DOHH2 (cell line): ENCODE measurements around the gene AIFM1.

Source experiments
- H3F3A ChIP-seq: fragments of 200-600 bp; sonication (generic), shearing (Covaris generic); 2 replicates; pipeline ENCODE4 v1.6.0; 2016; ENCODE audit warnings: antibody characterized with exemption, mild to moderate bottlenecking; ENCODE audit not compliant: control insufficient read depth, insufficient read depth
- H3K27ac ChIP-seq: fragments of 200-600 bp; sonication (generic); 2 replicates; pipeline ENCODE4 v1.5.1; 2014; ENCODE audit warnings: low read depth, mild to moderate bottlenecking, low read length, moderate library complexity
- H3K27me3 ChIP-seq: fragments of 200-600 bp; sonication (generic); 2 replicates; pipeline ENCODE4 v1.6.1; 2014; ENCODE audit warnings: mild to moderate bottlenecking, low read length, mixed read lengths; ENCODE audit not compliant: control insufficient read depth
- H3K36me3 ChIP-seq: fragments of 200-600 bp; sonication (generic); 2 replicates; pipeline ENCODE4 v1.6.1; 2014; ENCODE audit warnings: mild to moderate bottlenecking, low read length, moderate library complexity, mixed read lengths; ENCODE audit not compliant: control insufficient read depth
- H3K4me1 ChIP-seq: fragments of 200-600 bp; sonication (generic); 2 replicates; pipeline ENCODE4 v1.6.1; 2014; ENCODE audit warnings: mild to moderate bottlenecking, low read length, mixed read lengths; ENCODE audit not compliant: control insufficient read depth
- H3K4me2 ChIP-seq: fragments of 200-600 bp; sonication (generic); 2 replicates; pipeline ENCODE4 v1.6.0; 2014; ENCODE audit warnings: mild to moderate bottlenecking, low read length, moderate library complexity
- H3K4me3 ChIP-seq: fragments of 200-600 bp; sonication (generic); 2 replicates; pipeline ENCODE4 v1.5.1; 2014; ENCODE audit warnings: mild to moderate bottlenecking, low read length, mixed read lengths
- H3K79me2 ChIP-seq: fragments of 200-600 bp; sonication (generic); 2 replicates; pipeline ENCODE4 v1.6.1; 2014; ENCODE audit warnings: mild to moderate bottlenecking, low read length, mixed read lengths; ENCODE audit not compliant: control insufficient read depth
- H3K9me2 ChIP-seq: fragments of 200-600 bp; sonication (generic); replicated peaks from 2 replicates; pipeline ENCODE4 v1.6.1; 2014; ENCODE audit warnings: mild to moderate bottlenecking, low read length, mixed read lengths; ENCODE audit not compliant: control insufficient read depth
- H3K9me3 ChIP-seq: fragments of 200-600 bp; sonication (generic); 2 replicates; pipeline ENCODE4 v1.6.1; 2014; ENCODE audit warnings: antibody characterized with exemption, low read length, mixed read lengths; ENCODE audit not compliant: control insufficient read depth, insufficient read depth
- H4K20me1 ChIP-seq: fragments of 200-600 bp; sonication (generic); 2 replicates; pipeline ENCODE4 v1.6.0; 2014; ENCODE audit warnings: low read depth, mild to moderate bottlenecking, antibody characterized with exemption, low read length, moderate library complexity; ENCODE audit not compliant: control insufficient read depth, insufficient read depth
- CTCF ChIP-seq: fragments of 200-600 bp; sonication (generic); IDR thresholded peaks from one replicate; pipeline ENCODE4 v1.5.1; 2014; ENCODE audit warnings: antibody characterized with exemption, mild to moderate bottlenecking, low read depth, low read length; ENCODE audit not compliant: poor library complexity, severe bottlenecking
- EZH2phosphoT487 ChIP-seq: fragments of 200-600 bp; sonication (generic); IDR thresholded peaks from 2 replicates; pipeline ENCODE4 v1.6.1; 2017; ENCODE audit warnings: borderline replicate concordance, mild to moderate bottlenecking, antibody characterized with exemption, low read length, moderate library complexity, mixed read lengths

The AIFM1 gene

GRCh38 chrX:130171446-130172126 lies 5.9 kb upstream of the AIFM1 start, which contains the start of gene RAB33A:
RAB33A (plus strand) TSS chrX:130171962; CDS start chrX:130172063, 101 bp downstream.
- Histone ChIP-seq H3K36me3 (peaks cover 35% of the 10 kb centered on the region), H3K4me2 (peak within 1 kb of the TSS; percentile 94), H3K79me2 (peaks cover 71% of the 10 kb centered on the region), H3K4me1 (peaks cover 56% of the 10 kb centered on the region), H3F3A (peaks cover 11% of the 10 kb centered on the region; the same call in 1 of the 2 replicates), H3K9me2 (no peaks in the 10 kb centered on the region), H3K9me3 (no peaks in the 10 kb centered on the region), H3K27ac (peak within 1 kb of the TSS; percentile 89), H3K4me3 (peak within 1 kb of the TSS; percentile 81), H4K20me1 (no peaks in the 10 kb centered on the region), H3K27me3 (no peaks in the 10 kb centered on the region)
- no peak for TF ChIP-seq CTCF
- TF ChIP-seq EZH2phosphoT487, result no peak

GRCh38 chrX:130170752-130171445 lies 5.3 kb upstream of the AIFM1 start:
- peak overlapping the region; percentile 81 for H3K4me3 ChIP-seq
- H3K36me3 ChIP-seq, result peaks cover 34% of the 10 kb centered on the region
- TF ChIP-seq CTCF (no peak), EZH2phosphoT487 (no peak)
- peaks cover 6% of the 10 kb centered on the region; the same call in 1 of the 2 replicates for H3F3A ChIP-seq
- H3K79me2 ChIP-seq, result peaks cover 69% of the 10 kb centered on the region
- peak overlapping the region; percentile 89 for H3K27ac ChIP-seq
- H4K20me1 ChIP-seq, result no peaks in the 10 kb centered on the region
- H3K4me1 ChIP-seq, result peaks cover 49% of the 10 kb centered on the region
- H3K27me3 ChIP-seq, result no peaks in the 10 kb centered on the region
- no peaks in the 10 kb centered on the region for H3K9me3 ChIP-seq
- no peaks in the 10 kb centered on the region for H3K9me2 ChIP-seq
- H3K4me2 ChIP-seq, result peak overlapping the region; percentile 94

GRCh38 chrX:130167040-130167439 lies 1.4 kb upstream of the AIFM1 start:
- TF ChIP-seq CTCF, result no peak
- no peak for TF ChIP-seq EZH2phosphoT487
- Histone ChIP-seq H3K9me2 (no peaks in the 10 kb centered on the region), H3F3A (no peaks in the 10 kb centered on the region), H3K9me3 (no peaks in the 10 kb centered on the region), H4K20me1 (no peaks in the 10 kb centered on the region), H3K27me3 (no peaks in the 10 kb centered on the region), H3K27ac (peak overlapping the region; percentile 86), H3K4me2 (peak overlapping the region; percentile 86), H3K4me1 (peaks cover 40% of the 10 kb centered on the region), H3K4me3 (peak overlapping the region; percentile 81), H3K36me3 (peaks cover 6% of the 10 kb centered on the region), H3K79me2 (peaks cover 64% of the 10 kb centered on the region)
